Fibroblast of the aortic adventitia (primary cell): ENCODE results near the gene FXYD1. TPM values are rescaled to one million over a fixed set of nuclear protein-coding genes. Genes with fewer than 3 reads are reported as not detected.

Experiments used
- DNase-seq: peaks from one replicate; pipeline ENCODE4 v3.0.0-alpha.2; 2010; ENCODE audit warnings: low read depth
- H3K4me3 ChIP-seq: 2 replicates; pipeline ENCODE4 v1.5.1; 2011; ENCODE audit warnings: low read depth, mild to moderate bottlenecking, control low read depth, low read length, moderate library complexity
- CTCF ChIP-seq: IDR thresholded peaks from 2 replicates; pipeline ENCODE4 v1.5.1; 2011; ENCODE audit warnings: mild to moderate bottlenecking, low read length, control low read depth, inconsistent platforms; ENCODE audit not compliant: insufficient read depth
- total RNA-seq: library from RNA; depleted of rRNA; stranded (reverse); fragments of >200 nt; gene quantifications from 2 replicates; pipeline ENCODE4 v1.2.3, GENCODE V29; 2012; ENCODE audit warnings: low replicate concordance

FXYD1 gene
- total RNA-seq, 1 donor: 6.5 TPM

- TF ChIP-seq CTCF: no peak
- DNase-seq: no peak
- no peak overlapping the region for H3K4me3 ChIP-seq
Measured at GRCh38 chr19:35140207-35140961, 1.8 kb downstream of the FXYD1 start.

- H3K4me3 ChIP-seq: peak overlapping the region; percentile 13
- peak; percentile 64 for TF ChIP-seq CTCF
Measured at GRCh38 chr19:35140962-35141836, 2.6 kb downstream of the FXYD1 start.

GRCh38 chr19:35141837-35142605, 3.4 kb downstream of the FXYD1 start:
- no peak for TF ChIP-seq CTCF
- no peak overlapping the region for H3K4me3 ChIP-seq
- DNase-seq: no peak

More at GRCh38 chr19:35140962-35141836, 2.6 kb downstream of the FXYD1 start:
- peak; percentile 79 for DNase-seq

GRCh38 chr19:35142606-35143230, 4.1 kb downstream of the FXYD1 start:
- TF ChIP-seq CTCF: peak; percentile 35
- DNase-seq: no peak
- H3K4me3 ChIP-seq: no peak overlapping the region

- no peak for DNase-seq
- H3K4me3 ChIP-seq: no peak within 1 kb of the TSS
- no peak for TF ChIP-seq CTCF
Measured at GRCh38 chr19:35143231-35143715, 4.6 kb downstream of the FXYD1 start, which contains the start of gene FXYD7. FXYD7 (plus strand) TSS chr19:35143255; CDS start chr19:35143334, 79 bp downstream.

GRCh38 chr19:35143818-35144217, 5.2 kb downstream of the FXYD1 start:
- DNase-seq: no peak
- H3K4me3 ChIP-seq: no peak overlapping the region
- TF ChIP-seq CTCF: no peak
